Measurements from ENCODE around the gene NCOA7.

- TF ChIP-seq POLR2A (IDR thresholded peaks at IDR 0.05; ENCODE audit: borderline replicate concordance, extremely low read depth, insufficient read depth, insufficient read length) (no peak), ZFX (IDR thresholded peaks at IDR 0.05) (no peak), POLR2AphosphoS5 (IDR thresholded peaks at IDR 0.05; ENCODE audit: low read depth, low read length) (no peak), RAD21 (IDR thresholded peaks at IDR 0.05; ENCODE audit: low read depth) (no peak), CTCF (IDR thresholded peaks at IDR 0.05 in 2 of 3, conservative IDR thresholded peaks at IDR 0.05 in 1 of 3; ENCODE audit: borderline replicate concordance in 1 of 3, insufficient read depth in 1 of 3, low read depth in 2 of 3, low read length in 2 of 3) (no peak), EZH2 (IDR thresholded peaks at IDR 0.05) (no peak)
These were observed 52.8 kb downstream of the NCOA7 start for GRCh38 chr6:125843593-125843992.
